ENCODE results near the gene PAIP2. TPM values are rescaled to one million over a fixed set of nuclear protein-coding genes. Genes with fewer than 3 reads are reported as not detected.

Gene PAIP2
- total and polyA plus RNA-seq, 9 donors = 68.4 to 142 (median 104) TPM

GRCh38 chr5:139383275-139383992 is 41.8 kb downstream of the PAIP2 start, which contains the start of gene SLC23A1:
TSS of gene SLC23A1 (minus strand) at chr5:139383297. CDS start at chr5:139383253, 44 bp downstream.
- Histone ChIP-seq H3K36me3 (no peaks in the 10 kb centered on the region), H3K4me1 (ENCODE audit: insufficient read depth) (no peaks in the 10 kb centered on the region), H3K27me3 (no peaks in the 10 kb centered on the region), H3K4me3 (no peak within 1 kb of the TSS), H3K9me3 (no peaks in the 10 kb centered on the region), H3K27ac (no peak within 1 kb of the TSS)
- TF ChIP-seq POLR2A (IDR thresholded peaks at IDR 0.05) (no peak), EP300 (IDR thresholded peaks at IDR 0.05) (no peak)
- TF ChIP-seq, protein P1, sequence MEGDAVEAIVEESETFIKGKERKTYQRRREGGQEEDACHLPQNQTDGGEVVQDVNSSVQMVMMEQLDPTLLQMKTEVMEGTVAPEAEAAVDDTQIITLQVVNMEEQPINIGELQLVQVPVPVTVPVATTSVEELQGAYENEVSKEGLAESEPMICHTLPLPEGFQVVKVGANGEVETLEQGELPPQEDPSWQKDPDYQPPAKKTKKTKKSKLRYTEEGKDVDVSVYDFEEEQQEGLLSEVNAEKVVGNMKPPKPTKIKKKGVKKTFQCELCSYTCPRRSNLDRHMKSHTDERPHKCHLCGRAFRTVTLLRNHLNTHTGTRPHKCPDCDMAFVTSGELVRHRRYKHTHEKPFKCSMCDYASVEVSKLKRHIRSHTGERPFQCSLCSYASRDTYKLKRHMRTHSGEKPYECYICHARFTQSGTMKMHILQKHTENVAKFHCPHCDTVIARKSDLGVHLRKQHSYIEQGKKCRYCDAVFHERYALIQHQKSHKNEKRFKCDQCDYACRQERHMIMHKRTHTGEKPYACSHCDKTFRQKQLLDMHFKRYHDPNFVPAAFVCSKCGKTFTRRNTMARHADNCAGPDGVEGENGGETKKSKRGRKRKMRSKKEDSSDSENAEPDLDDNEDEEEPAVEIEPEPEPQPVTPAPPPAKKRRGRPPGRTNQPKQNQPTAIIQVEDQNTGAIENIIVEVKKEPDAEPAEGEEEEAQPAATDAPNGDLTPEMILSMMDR (IDR thresholded peaks at IDR 0.05) = no peak
- intact Hi-C loops (cut with DNase I) = no loop called here
- 70 to 75% (median 73%) methylated on average over 10 of the region's 10 CpGs for WGBS, 3 donors
- DNase-seq = peak in 2 of 5 donors; percentile 12 to 34

DNA sequence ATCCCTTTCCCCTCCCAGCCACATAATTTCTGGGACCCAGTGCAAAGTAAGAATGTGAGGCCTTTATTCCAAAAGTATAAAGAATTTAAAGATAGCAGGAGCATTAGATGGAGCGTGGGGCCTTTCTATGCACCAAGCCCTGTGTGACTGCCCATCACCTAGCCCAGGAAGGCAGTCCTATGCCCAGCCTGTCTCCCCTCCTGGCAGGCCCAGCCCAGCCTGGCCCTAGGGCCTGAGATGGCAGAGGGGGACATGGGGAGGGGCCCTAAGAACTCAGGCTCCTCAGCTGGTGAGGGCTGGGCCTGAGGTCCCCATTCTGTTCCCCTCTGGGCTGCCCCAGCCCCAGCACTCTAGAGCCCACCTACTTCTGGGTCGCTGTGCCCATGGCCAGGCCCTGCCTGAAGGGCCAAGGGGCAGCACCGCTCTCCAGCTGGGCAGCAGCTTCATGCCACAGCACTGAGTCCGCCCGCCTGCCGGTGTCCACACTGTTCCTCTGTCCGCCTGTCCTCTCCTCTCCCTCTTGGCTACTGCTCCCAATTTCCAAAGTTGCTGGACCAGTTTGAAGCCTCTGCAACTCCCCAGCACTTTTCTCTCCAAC is 42.4 kb downstream of the PAIP2 start:
- TF ChIP-seq POLR2A (IDR thresholded peaks at IDR 0.05) (no peak), EP300 (IDR thresholded peaks at IDR 0.05) (no peak)
- TF ChIP-seq, protein P1 (IDR thresholded peaks at IDR 0.05) = no peak
- H3K4me3 ChIP-seq = no peak overlapping the region
- H3K36me3 ChIP-seq = no peaks in the 10 kb centered on the region
- peak in 1 of 5 donors; percentile 11 for DNase-seq
- H3K27me3 ChIP-seq = no peaks in the 10 kb centered on the region
- no peaks in the 10 kb centered on the region for H3K9me3 ChIP-seq
- 81 to 99% (median 89%) methylated on average over 7 of the region's 7 CpGs for WGBS, 3 donors
- intact Hi-C loops (cut with DNase I) = no loop called here
- H3K27ac ChIP-seq = no peak overlapping the region
- no peaks in the 10 kb centered on the region for H3K4me1 ChIP-seq (ENCODE audit: insufficient read depth)

GRCh38 chr5:139384591-139385051 is 43.0 kb downstream of the PAIP2 start:
- DNase-seq = peak in 1 of 5 donors; percentile 11
- TF ChIP-seq, protein P1 (IDR thresholded peaks at IDR 0.05) = no peak
- TF ChIP-seq POLR2A (IDR thresholded peaks at IDR 0.05) (no peak), EP300 (IDR thresholded peaks at IDR 0.05) (no peak)
- Histone ChIP-seq H3K4me3 (no peak overlapping the region), H3K9me3 (no peaks in the 10 kb centered on the region), H3K4me1 (ENCODE audit: insufficient read depth) (no peaks in the 10 kb centered on the region), H3K36me3 (no peaks in the 10 kb centered on the region), H3K27ac (peak overlapping the region in 1 of 2 donors; percentile 57), H3K27me3 (no peaks in the 10 kb centered on the region)
- 75 to 81% (median 80%) methylated on average over 9 of the region's 9 CpGs for WGBS, 3 donors
- intact Hi-C loops (cut with DNase I) = no loop called here

DNA sequence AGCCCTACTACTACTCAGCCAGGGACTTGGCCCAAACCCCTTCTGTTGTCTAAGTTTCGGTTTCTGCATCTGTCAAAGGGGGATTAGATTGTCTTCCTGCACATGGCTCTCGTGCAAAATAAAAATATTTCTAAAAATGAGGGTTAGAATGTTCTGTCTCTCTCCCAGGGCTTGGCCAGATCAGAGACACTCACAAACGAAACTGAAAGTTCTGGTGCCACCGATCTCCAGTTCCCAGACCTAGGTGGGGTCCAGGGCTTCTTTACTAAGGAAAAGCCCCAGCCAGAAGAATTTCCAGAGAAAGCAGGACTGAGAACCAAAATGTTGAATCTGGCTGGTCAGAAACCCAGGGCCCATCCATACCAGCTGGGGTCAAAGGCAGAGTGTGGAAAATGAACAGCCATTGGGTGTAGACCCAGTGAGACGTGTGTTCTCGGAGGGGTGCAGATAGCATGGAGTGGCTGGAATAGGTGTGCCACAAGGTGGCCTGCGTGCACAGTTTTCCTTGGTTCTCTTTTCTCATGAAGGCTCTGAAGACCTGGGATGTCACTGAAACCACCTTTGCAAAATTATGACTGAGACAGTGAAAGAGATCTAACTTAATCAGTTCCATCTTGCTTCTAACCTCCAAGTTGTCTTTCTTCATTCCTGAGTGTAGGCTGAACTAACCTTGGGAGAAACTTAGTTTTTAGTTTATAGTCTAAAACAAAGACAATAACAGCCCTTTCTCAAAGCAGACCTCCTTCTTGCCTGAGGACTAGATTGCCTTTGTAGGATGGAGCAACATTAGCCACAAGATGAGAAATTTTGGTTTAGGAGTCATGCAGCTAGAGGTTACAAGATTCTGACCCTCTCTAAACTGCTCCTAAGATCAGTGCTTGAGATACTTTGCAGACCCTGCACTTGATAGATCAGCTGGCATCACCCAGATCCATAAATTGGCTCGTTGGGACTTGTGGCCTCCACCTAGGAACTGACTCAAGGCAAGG is 43.7 kb downstream of the PAIP2 start:
- Histone ChIP-seq H3K27me3 (no peaks in the 10 kb centered on the region), H3K27ac (peak overlapping the region in 1 of 2 donors; percentile 57), H3K4me3 (no peak overlapping the region), H3K36me3 (no peaks in the 10 kb centered on the region), H3K4me1 (ENCODE audit: insufficient read depth) (no peaks in the 10 kb centered on the region), H3K9me3 (no peaks in the 10 kb centered on the region)
- peak in 1 of 5 donors; percentile 20 for DNase-seq
- TF ChIP-seq, protein P1 (IDR thresholded peaks at IDR 0.05) = no peak
- TF ChIP-seq POLR2A (IDR thresholded peaks at IDR 0.05) (no peak), EP300 (IDR thresholded peaks at IDR 0.05) (no peak)
- intact Hi-C loops (cut with DNase I) = no loop called here
- 34 to 48% (median 37%) methylated on average over 8 of the region's 8 CpGs for WGBS, 3 donors

Data from ovary (tissue), 9 donors.